PFSK-1 (cell line): ENCODE measurements around the gene GPR55.

Experiments
- POLR2AphosphoS5 ChIP-seq: IDR thresholded peaks from 2 replicates; pipeline ENCODE4 v1.6.1; 2012; ENCODE audit warnings: low read depth, mild to moderate bottlenecking, control low read depth, low read length, moderate library complexity
- SIN3A ChIP-seq: IDR thresholded peaks from 2 replicates; pipeline ENCODE4 v1.6.1; 2012; ENCODE audit warnings: mild to moderate bottlenecking, low read length, moderate library complexity, borderline replicate concordance; ENCODE audit not compliant: insufficient read depth
- TAF1 ChIP-seq: IDR thresholded peaks from 2 replicates; pipeline ENCODE4 v1.6.1; 2012; ENCODE audit warnings: low read length, control low read depth, borderline replicate concordance; ENCODE audit not compliant: insufficient read depth

- TF ChIP-seq POLR2AphosphoS5 (no peak), TAF1 (no peak), SIN3A (no peak)
Measured at GRCh38 chr2:230878599-230879188, 46.3 kb downstream of the GPR55 start.
